Testis (tissue), 3 donors: ENCODE data around the gene TEX13A. TPM values are rescaled to one million over a fixed set of nuclear protein-coding genes. Genes with fewer than 3 reads are reported as not detected.
A peak's percentile ranks its signal among the peaks of the same experiment; 100 is the strongest.

ENCODE experiments used
- DNase-seq: peaks from one replicate; pipeline ENCODE4 v3.0.0-alpha.2; 2019
- H3K27ac ChIP-seq, 2 donors: fragments of 200-600 bp; sonication (generic); one replicate each; pipeline ENCODE4 v1.5.1; 2019
- H3K27me3 ChIP-seq: fragments of 200-600 bp; sonication (generic); one replicate; pipeline ENCODE4 v1.5.1; 2019
- H3K36me3 ChIP-seq: fragments of 200-600 bp; sonication (generic); one replicate; pipeline ENCODE4 v1.5.1; 2017; ENCODE audit warnings: low read depth; ENCODE audit errors: missing control alignments
- H3K4me1 ChIP-seq: fragments of 200-600 bp; sonication (generic); one replicate; pipeline ENCODE4 v1.5.1; 2019
- H3K4me3 ChIP-seq, 2 donors: fragments of 200-600 bp; sonication (generic); one replicate each; pipeline ENCODE4 v1.5.1; 2017 to 2019
- H3K9me3 ChIP-seq: fragments of 200-600 bp; sonication (generic); one replicate; pipeline ENCODE4 v1.5.1; 2017
- POLR2A ChIP-seq: fragments of 450-650 bp; IDR thresholded peaks from one replicate; pipeline ENCODE4 v1.6.1; 2017; ENCODE audit warnings: antibody characterized with exemption, mild to moderate bottlenecking, moderate library complexity
- WGBS, 2 donors: methylation state at CpG; one replicate each; pipeline ENCODE4 v1.1.5; 2018; 5-methylcytosine and 5-hydroxymethylcytosine counted together
- intact Hi-C: fragments of 100-400 bp; cut with DNase I; formaldehyde crosslinking; loops from one replicate; pipeline ENCODE4 v1.15.1; 2023; ENCODE audit warnings: low total_unique reads
- polyA plus RNA-seq: library from polyadenylated mRNA; stranded (reverse); fragments of 350-450 nt; fragmentation: Illumina TruSeq; extraction: RNeasy Lipid Tissue Mini Kit (QIAGEN cat#74804); gene quantifications from one replicate; pipeline ENCODE4 v1.2.3, GENCODE V29; 2014; ENCODE audit warnings: low read depth, low replicate concordance; ENCODE audit not compliant: insufficient read depth
- total RNA-seq, 2 donors: library from RNA; depleted of rRNA; stranded (reverse); fragments of >200 nt; gene quantifications; one replicate each; pipeline ENCODE4 v1.2.3, GENCODE V29; 2016
- TF ChIP-seq, protein P1 (sequence below), 3 experiments: fragments of 450-650 bp in 2 of 3; fragments of 200-600 bp in 1 of 3; sonication (generic) in 1 of 3; IDR thresholded peaks; one replicate each; pipeline ENCODE4 v1.5.1; 2016 to 2019; ENCODE audit warnings: antibody characterized with exemption in 3 of 3, mild to moderate bottlenecking in 2 of 3, moderate library complexity in 1 of 3

TEX13A gene
- total and polyA plus RNA-seq, 3 donors from 2014 or later, result 5.8 to 17.5 (median 6.4) TPM

DNA sequence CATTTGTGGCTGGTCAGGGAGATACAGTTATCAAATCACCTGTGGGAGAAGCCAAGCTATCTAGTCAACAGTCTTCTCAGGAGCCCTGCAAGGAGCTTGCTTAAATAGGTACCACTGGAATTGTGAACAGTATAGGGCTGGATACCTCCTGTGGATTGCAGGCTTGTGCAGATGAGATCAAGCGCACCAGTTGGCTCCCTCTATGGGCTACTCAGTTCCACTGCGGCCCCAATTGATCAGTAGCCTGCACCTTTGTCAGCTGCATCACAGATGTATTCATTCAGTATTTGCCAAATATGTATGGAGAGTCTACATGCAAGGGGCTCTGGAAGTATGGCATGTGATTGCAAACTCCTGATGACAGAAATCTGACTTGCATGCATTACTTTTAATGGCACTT is 28.6 kb downstream of the TEX13A start:
- WGBS, 2 donors, result 54% methylated on average over 2 of the region's 2 CpGs; no CpG with 5 or more reads in 1 of the 2 donors
- H3K27ac ChIP-seq, result no peak overlapping the region
- H3K4me1 ChIP-seq, result no peaks in the 10 kb centered on the region
- TF ChIP-seq POLR2A, result no peak
- TF ChIP-seq, protein P1, sequence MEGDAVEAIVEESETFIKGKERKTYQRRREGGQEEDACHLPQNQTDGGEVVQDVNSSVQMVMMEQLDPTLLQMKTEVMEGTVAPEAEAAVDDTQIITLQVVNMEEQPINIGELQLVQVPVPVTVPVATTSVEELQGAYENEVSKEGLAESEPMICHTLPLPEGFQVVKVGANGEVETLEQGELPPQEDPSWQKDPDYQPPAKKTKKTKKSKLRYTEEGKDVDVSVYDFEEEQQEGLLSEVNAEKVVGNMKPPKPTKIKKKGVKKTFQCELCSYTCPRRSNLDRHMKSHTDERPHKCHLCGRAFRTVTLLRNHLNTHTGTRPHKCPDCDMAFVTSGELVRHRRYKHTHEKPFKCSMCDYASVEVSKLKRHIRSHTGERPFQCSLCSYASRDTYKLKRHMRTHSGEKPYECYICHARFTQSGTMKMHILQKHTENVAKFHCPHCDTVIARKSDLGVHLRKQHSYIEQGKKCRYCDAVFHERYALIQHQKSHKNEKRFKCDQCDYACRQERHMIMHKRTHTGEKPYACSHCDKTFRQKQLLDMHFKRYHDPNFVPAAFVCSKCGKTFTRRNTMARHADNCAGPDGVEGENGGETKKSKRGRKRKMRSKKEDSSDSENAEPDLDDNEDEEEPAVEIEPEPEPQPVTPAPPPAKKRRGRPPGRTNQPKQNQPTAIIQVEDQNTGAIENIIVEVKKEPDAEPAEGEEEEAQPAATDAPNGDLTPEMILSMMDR (IDR thresholded peaks at IDR 0.05), result peak in 1 of 3 experiments; percentile 28
- intact Hi-C loops, result no loop called here
- DNase-seq, result peak; percentile 22
- no peaks in the 10 kb centered on the region for H3K36me3 ChIP-seq
- H3K27me3 ChIP-seq, result no peaks in the 10 kb centered on the region
- H3K4me3 ChIP-seq, result no peak overlapping the region
- no peaks in the 10 kb centered on the region for H3K9me3 ChIP-seq

DNA sequence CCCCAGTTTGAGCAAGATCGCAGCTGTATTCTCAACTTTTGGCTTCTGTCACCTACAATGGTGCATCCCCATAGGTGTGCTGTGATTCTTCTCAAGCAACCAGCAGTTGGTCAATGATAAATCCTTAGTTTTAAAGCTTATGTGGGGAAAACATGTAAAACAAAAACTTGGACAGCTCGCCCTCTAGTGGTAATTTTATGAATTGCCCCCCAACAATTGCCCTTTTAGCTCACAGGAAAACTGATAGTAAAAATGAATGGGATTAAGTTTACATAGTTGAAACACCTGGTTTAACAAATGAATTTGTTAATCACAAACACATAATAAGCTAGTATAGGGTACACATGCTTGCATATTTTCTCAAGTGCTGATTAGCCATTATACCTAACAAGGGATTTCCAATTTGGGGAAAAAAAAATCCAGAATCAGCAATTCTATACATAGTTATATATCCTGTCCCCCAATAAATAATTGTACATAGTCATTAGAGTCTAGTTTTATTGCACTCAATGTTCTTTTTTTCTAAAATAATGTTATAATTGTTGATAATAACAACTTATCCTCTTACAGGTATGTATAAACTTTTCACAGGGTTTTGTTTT is 30.1 kb downstream of the TEX13A start:
- H3K36me3 ChIP-seq, result no peaks in the 10 kb centered on the region
- no peaks in the 10 kb centered on the region for H3K27me3 ChIP-seq
- no peaks in the 10 kb centered on the region for H3K4me1 ChIP-seq
- H3K27ac ChIP-seq, result no peak overlapping the region
- WGBS, 2 donors, result 24 to 28% methylated on average over 2 of the region's 2 CpGs
- H3K4me3 ChIP-seq, result no peak overlapping the region
- H3K9me3 ChIP-seq, result no peaks in the 10 kb centered on the region
- intact Hi-C loops, result no loop called here
- peak; percentile 41 for DNase-seq
- TF ChIP-seq, protein P1 (IDR thresholded peaks at IDR 0.05), result peak; percentile 43 to 79 (median 71)
- no peak for TF ChIP-seq POLR2A

DNA sequence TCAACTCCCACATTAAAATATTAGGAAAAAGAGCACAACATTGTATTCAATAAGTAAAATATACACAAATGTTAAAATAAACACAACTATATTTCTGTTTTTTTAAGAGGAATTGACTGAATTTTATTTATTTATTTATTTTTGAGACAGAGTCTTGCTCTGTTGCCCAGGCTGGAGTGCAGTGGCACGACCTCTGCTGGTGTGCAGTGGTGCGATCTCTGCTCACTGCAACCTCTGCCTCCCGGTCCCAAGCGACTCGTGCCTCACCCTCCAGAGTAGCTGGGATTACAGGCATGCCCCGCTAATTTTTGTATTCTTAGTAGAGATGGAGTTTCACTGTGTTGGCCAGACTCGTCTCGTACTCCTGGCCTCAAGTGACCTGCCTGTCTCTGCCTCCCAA is 31.4 kb downstream of the TEX13A start:
- WGBS, 2 donors, result 94 to 97% methylated on average over 8 of the region's 8 CpGs
- Histone ChIP-seq H3K27me3 (no peaks in the 10 kb centered on the region), H3K4me1 (no peaks in the 10 kb centered on the region), H3K4me3 (no peak overlapping the region), H3K27ac (no peak overlapping the region), H3K9me3 (no peaks in the 10 kb centered on the region), H3K36me3 (no peaks in the 10 kb centered on the region)
- TF ChIP-seq POLR2A, result no peak
- TF ChIP-seq, protein P1 (IDR thresholded peaks at IDR 0.05), result no peak
- DNase-seq, result no peak
- intact Hi-C loops, result no loop called here

DNA sequence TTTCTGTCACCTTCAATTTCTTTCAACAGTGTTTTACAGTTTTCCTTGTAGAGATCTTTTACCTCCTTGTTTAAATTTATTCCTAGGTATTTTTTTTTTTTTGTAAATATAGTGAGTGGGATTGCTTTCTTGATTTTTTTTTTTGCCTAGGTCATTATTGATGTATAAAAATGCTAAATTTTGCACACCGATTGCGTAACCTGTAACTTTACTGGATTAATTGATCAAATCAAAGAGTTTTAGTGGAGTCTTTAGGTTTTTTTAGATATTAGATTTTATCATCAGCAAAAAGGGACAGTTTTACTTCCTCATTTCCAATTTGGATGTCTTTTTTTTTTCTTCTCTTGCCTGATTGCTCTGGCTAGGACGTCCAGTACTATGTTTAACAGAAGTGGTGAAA is 40.9 kb downstream of the TEX13A start:
- Histone ChIP-seq H3K27ac (no peak overlapping the region), H3K4me3 (no peak overlapping the region), H3K4me1 (no peaks in the 10 kb centered on the region), H3K27me3 (no peaks in the 10 kb centered on the region), H3K9me3 (no peaks in the 10 kb centered on the region), H3K36me3 (no peaks in the 10 kb centered on the region)
- intact Hi-C loops, result no loop called here
- TF ChIP-seq POLR2A, result no peak
- TF ChIP-seq, protein P1 (IDR thresholded peaks at IDR 0.05), result no peak
- no peak for DNase-seq
- WGBS, 2 donors, result 87 to 92% methylated on average over 3 of the region's 3 CpGs

DNA sequence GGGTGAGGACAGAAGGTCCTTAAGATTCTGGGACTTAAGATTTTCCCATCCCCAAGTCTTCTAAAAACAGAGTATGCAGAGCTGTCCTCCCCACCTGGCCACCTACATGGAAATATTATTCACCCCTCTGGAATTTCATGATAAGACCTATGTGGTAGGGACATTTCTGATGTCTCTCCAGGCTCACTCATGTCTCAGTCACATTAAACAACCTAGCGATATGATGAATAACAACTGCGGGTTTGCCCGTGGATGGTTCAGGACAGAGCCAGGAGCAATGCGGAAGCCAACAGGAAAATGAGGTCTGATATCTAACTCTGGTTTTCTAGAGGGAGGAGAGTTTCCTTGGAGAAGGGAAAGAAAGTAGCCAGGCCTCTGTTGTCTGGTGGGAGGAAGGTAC is 47.4 kb downstream of the TEX13A start:
- no peak for DNase-seq
- Histone ChIP-seq H3K27me3 (no peaks in the 10 kb centered on the region), H3K4me1 (no peaks in the 10 kb centered on the region), H3K27ac (no peak overlapping the region), H3K4me3 (no peak overlapping the region), H3K36me3 (no peaks in the 10 kb centered on the region), H3K9me3 (no peaks in the 10 kb centered on the region)
- no peak for TF ChIP-seq POLR2A
- TF ChIP-seq, protein P1 (IDR thresholded peaks at IDR 0.05), result no peak
- WGBS, 2 donors, result 97 to 100% methylated on average over 2 to 4 of the region's 4 CpGs
- intact Hi-C loops, result no loop called here
